Liver (tissue), 9 donors: ENCODE measurements around the gene FBXO34. TPM values are rescaled to one million over a fixed set of nuclear protein-coding genes. Genes with fewer than 3 reads are reported as not detected.

Experiments used
- DNase-seq: peaks from one replicate; pipeline ENCODE4 v3.0.0-alpha.2; 2017; ENCODE audit warnings: low spot score
- H3K27ac ChIP-seq, 2 donors: one replicate each; pipeline ENCODE4 v1.7.0; 2013; ENCODE audit warnings: inconsistent platforms in 2 of 2, low read length in 2 of 2, control low read depth in 1 of 2, low read depth in 1 of 2, mild to moderate bottlenecking in 1 of 2
- H3K27me3 ChIP-seq, 4 donors: one replicate each; pipeline versions ENCODE4 v1.6.1 to v1.7.0; 2013; ENCODE audit warnings: low read length in 3 of 4, inconsistent platforms in 1 of 4, mild to moderate bottlenecking in 1 of 4, moderate library complexity in 1 of 4; ENCODE audit not compliant: control insufficient read depth in 4 of 4, insufficient read depth in 4 of 4
- H3K36me3 ChIP-seq, 4 donors: one replicate each; pipeline versions ENCODE4 v1.6.1 to v1.7.0; 2013; ENCODE audit warnings: low read length in 3 of 4, mild to moderate bottlenecking in 3 of 4, low read depth in 1 of 4, moderate library complexity in 1 of 4; ENCODE audit not compliant: control insufficient read depth in 4 of 4, insufficient read depth in 3 of 4
- H3K4me1 ChIP-seq, 4 donors: one replicate each; pipeline versions ENCODE4 v1.6.1 to v1.7.0; 2013; ENCODE audit warnings: low read length in 3 of 4, mild to moderate bottlenecking in 3 of 4, moderate library complexity in 1 of 4; ENCODE audit not compliant: control insufficient read depth in 4 of 4, insufficient read depth in 4 of 4
- H3K4me3 ChIP-seq, 3 donors: one replicate each; pipeline versions ENCODE4 v1.6.1 to v1.7.0; 2013; ENCODE audit warnings: low read length in 3 of 3, control low read depth in 1 of 3, low read depth in 1 of 3, mild to moderate bottlenecking in 1 of 3
- H3K9ac ChIP-seq, 2 donors: one replicate each; pipeline ENCODE4 v1.7.0; 2013; ENCODE audit warnings: low read length in 2 of 2, mild to moderate bottlenecking in 2 of 2, moderate library complexity in 2 of 2, control low read depth in 1 of 2, low read depth in 1 of 2
- H3K9me3 ChIP-seq, 4 donors: one replicate each; pipeline versions ENCODE4 v1.6.1 to v1.7.0; 2013; ENCODE audit warnings: low read length in 3 of 4; ENCODE audit not compliant: control insufficient read depth in 4 of 4
- EGR1 ChIP-seq, 2 donors: IDR thresholded peaks; 2 replicates each; pipeline ENCODE4 v1.6.1; 2016 to 2018; ENCODE audit warnings: antibody characterized with exemption in 2 of 2, low read depth in 2 of 2
- FOXA1 ChIP-seq: IDR thresholded peaks from 2 replicates; pipeline ENCODE4 v1.6.1; 2016; ENCODE audit warnings: antibody characterized with exemption
- FOXA2 ChIP-seq: IDR thresholded peaks from 2 replicates; pipeline ENCODE4 v1.6.1; 2016; ENCODE audit warnings: antibody characterized with exemption
- GABPA ChIP-seq, 2 donors: IDR thresholded peaks in 1 of 2; conservative IDR thresholded peaks in 1 of 2; 2 replicates each; pipeline ENCODE4 v1.6.1; 2016; ENCODE audit warnings: antibody characterized with exemption in 2 of 2, mild to moderate bottlenecking in 1 of 2, moderate library complexity in 1 of 2
- HNF4A ChIP-seq, 2 donors: conservative IDR thresholded peaks; 2 replicates each; pipeline ENCODE4 v1.6.1; 2016; ENCODE audit warnings: antibody characterized with exemption in 2 of 2, mild to moderate bottlenecking in 2 of 2
- HNF4G ChIP-seq: IDR thresholded peaks from 2 replicates; pipeline ENCODE4 v1.6.1; 2016; ENCODE audit warnings: antibody characterized with exemption
- JUND ChIP-seq, 2 donors: IDR thresholded peaks; 2 replicates each; pipeline ENCODE4 v1.6.1; 2016; ENCODE audit warnings: antibody characterized with exemption in 2 of 2
- NR2F2 ChIP-seq: IDR thresholded peaks from 2 replicates; pipeline ENCODE4 v1.6.1; 2016; ENCODE audit warnings: antibody characterized with exemption
- RAD21 ChIP-seq, 2 donors: IDR thresholded peaks; 2 replicates each; pipeline ENCODE4 v1.6.1; 2016; ENCODE audit warnings: antibody characterized with exemption in 2 of 2, mild to moderate bottlenecking in 2 of 2
- RXRA ChIP-seq, 2 donors: IDR thresholded peaks; 2 replicates each; pipeline ENCODE4 v1.6.1; 2017 to 2018; ENCODE audit warnings: antibody characterized with exemption in 2 of 2, mild to moderate bottlenecking in 1 of 2
- SP1 ChIP-seq: IDR thresholded peaks from 2 replicates; pipeline ENCODE4 v1.6.1; 2018; ENCODE audit warnings: antibody characterized with exemption, mild to moderate bottlenecking
- TAF1 ChIP-seq: conservative IDR thresholded peaks from 2 replicates; pipeline ENCODE4 v1.6.1; 2016; ENCODE audit warnings: antibody characterized with exemption, mild to moderate bottlenecking
- YY1 ChIP-seq: IDR thresholded peaks from 2 replicates; pipeline ENCODE4 v1.6.1; 2016; ENCODE audit warnings: antibody characterized with exemption, mild to moderate bottlenecking
- WGBS: extraction: QIAGEN DNeasy Blood & Tissue Kit; methylation state at CpG from one replicate; pipeline ENCODE4 v1.1.7; 2013; 5-methylcytosine and 5-hydroxymethylcytosine counted together
- polyA plus RNA-seq, 2 donors: library from polyadenylated mRNA; stranded (reverse) in 1 of 2; unstranded in 1 of 2; fragments of 200-250 nt in 1 of 2; fragments of >200 nt in 1 of 2; fragmentation: Nextera tagmentation in 1 of 2; extraction: Ambion mirVana in 1 of 2; gene quantifications; one replicate each; pipeline versions ENCODE4 v1.2.1 to v1.2.3, GENCODE V29; 2013 to 2015
- total RNA-seq, 2 donors: library from RNA; depleted of rRNA; stranded (reverse); fragments of >200 nt; gene quantifications; one replicate each; pipeline ENCODE4 v1.2.3, GENCODE V29; 2014
- TF ChIP-seq, protein P1 (sequence below): IDR thresholded peaks from 2 replicates; pipeline ENCODE4 v1.6.1; 2016; ENCODE audit warnings: antibody characterized with exemption
- TF ChIP-seq, protein P2 (sequence below): IDR thresholded peaks from 2 replicates; pipeline ENCODE4 v1.6.1; 2016; ENCODE audit warnings: antibody characterized with exemption
- TF ChIP-seq, protein P3 (sequence below): IDR thresholded peaks from 2 replicates; pipeline ENCODE4 v1.6.1; 2016; ENCODE audit warnings: antibody characterized with exemption
- TF ChIP-seq, protein P4 (sequence below): IDR thresholded peaks from 2 replicates; pipeline ENCODE4 v1.6.1; 2016; ENCODE audit warnings: antibody characterized with exemption, mild to moderate bottlenecking
- donor health status: healthy.
- donor health status: healthy.
- donor health status: healthy.
- donor health status: healthy.
- donor health status: healthy.

Gene FBXO34
- total and polyA plus RNA-seq, 4 donors: 4.2 to 25.8 (median 10.1) TPM

GRCh38 chr14:55253276-55253675, 17.9 kb upstream of the FBXO34 start:
- no peaks in the 10 kb centered on the region for H3K4me1 ChIP-seq
- no peak overlapping the region for H3K9ac ChIP-seq
- peaks cover 0 to 7% (median 0%) of the 10 kb centered on the region in 4 donors for H3K27me3 ChIP-seq
- 90% methylated on average over 5 of the region's 5 CpGs for WGBS
- no peak overlapping the region for H3K4me3 ChIP-seq
- no peak overlapping the region for H3K27ac ChIP-seq
- no peak for DNase-seq
- TF ChIP-seq RAD21 (IDR thresholded peaks at IDR 0.05) (no peak), HNF4G (no peak), GABPA (IDR thresholded peaks at IDR 0.05 in 1 of 2, conservative IDR thresholded peaks at IDR 0.05 in 1 of 2) (no peak), EGR1 (IDR thresholded peaks at IDR 0.05; ENCODE audit: low read depth in 2 of 2) (no peak), RXRA (IDR thresholded peaks at IDR 0.05) (no peak), NR2F2 (no peak), JUND (IDR thresholded peaks at IDR 0.05) (no peak), FOXA1 (no peak), HNF4A (conservative IDR thresholded peaks at IDR 0.05) (no peak), TAF1 (no peak), SP1 (no peak), FOXA2 (no peak), YY1 (no peak)
- TF ChIP-seq, protein P1, sequence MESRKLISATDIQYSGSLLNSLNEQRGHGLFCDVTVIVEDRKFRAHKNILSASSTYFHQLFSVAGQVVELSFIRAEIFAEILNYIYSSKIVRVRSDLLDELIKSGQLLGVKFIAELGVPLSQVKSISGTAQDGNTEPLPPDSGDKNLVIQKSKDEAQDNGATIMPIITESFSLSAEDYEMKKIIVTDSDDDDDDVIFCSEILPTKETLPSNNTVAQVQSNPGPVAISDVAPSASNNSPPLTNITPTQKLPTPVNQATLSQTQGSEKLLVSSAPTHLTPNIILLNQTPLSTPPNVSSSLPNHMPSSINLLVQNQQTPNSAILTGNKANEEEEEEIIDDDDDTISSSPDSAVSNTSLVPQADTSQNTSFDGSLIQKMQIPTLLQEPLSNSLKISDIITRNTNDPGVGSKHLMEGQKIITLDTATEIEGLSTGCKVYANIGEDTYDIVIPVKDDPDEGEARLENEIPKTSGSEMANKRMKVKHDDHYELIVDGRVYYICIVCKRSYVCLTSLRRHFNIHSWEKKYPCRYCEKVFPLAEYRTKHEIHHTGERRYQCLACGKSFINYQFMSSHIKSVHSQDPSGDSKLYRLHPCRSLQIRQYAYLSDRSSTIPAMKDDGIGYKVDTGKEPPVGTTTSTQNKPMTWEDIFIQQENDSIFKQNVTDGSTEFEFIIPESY: no peak
- TF ChIP-seq, protein P2, sequence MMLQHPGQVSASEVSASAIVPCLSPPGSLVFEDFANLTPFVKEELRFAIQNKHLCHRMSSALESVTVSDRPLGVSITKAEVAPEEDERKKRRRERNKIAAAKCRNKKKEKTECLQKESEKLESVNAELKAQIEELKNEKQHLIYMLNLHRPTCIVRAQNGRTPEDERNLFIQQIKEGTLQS: no peak
- TF ChIP-seq, protein P3, sequence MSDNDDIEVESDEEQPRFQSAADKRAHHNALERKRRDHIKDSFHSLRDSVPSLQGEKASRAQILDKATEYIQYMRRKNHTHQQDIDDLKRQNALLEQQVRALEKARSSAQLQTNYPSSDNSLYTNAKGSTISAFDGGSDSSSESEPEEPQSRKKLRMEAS: no peak
- H3K36me3 ChIP-seq: no peaks in the 10 kb centered on the region
- no peaks in the 10 kb centered on the region for H3K9me3 ChIP-seq

- WGBS: 83% methylated on average over 1 of the region's 1 CpG
Observed at GRCh38 chr14:55254581-55254980, 16.6 kb upstream of the FBXO34 start.

More at GRCh38 chr14:55254581-55254980, 16.6 kb upstream of the FBXO34 start:
- no peak for DNase-seq
- no peak overlapping the region for H3K9ac ChIP-seq
- H3K9me3 ChIP-seq: no peaks in the 10 kb centered on the region
- no peak overlapping the region for H3K27ac ChIP-seq
- no peaks in the 10 kb centered on the region for H3K36me3 ChIP-seq
- no peak for TF ChIP-seq JUND (IDR thresholded peaks at IDR 0.05)
- TF ChIP-seq RXRA (IDR thresholded peaks at IDR 0.05): no peak
- TF ChIP-seq SP1: no peak
- TF ChIP-seq, protein P3: no peak
- no peak for TF ChIP-seq FOXA2
- TF ChIP-seq TAF1: no peak
- TF ChIP-seq, protein P2: no peak
- TF ChIP-seq RAD21 (IDR thresholded peaks at IDR 0.05): no peak
- TF ChIP-seq YY1: no peak
- no peak for TF ChIP-seq HNF4A (conservative IDR thresholded peaks at IDR 0.05)
- no peak for TF ChIP-seq FOXA1
- no peak for TF ChIP-seq HNF4G
- TF ChIP-seq, protein P4, sequence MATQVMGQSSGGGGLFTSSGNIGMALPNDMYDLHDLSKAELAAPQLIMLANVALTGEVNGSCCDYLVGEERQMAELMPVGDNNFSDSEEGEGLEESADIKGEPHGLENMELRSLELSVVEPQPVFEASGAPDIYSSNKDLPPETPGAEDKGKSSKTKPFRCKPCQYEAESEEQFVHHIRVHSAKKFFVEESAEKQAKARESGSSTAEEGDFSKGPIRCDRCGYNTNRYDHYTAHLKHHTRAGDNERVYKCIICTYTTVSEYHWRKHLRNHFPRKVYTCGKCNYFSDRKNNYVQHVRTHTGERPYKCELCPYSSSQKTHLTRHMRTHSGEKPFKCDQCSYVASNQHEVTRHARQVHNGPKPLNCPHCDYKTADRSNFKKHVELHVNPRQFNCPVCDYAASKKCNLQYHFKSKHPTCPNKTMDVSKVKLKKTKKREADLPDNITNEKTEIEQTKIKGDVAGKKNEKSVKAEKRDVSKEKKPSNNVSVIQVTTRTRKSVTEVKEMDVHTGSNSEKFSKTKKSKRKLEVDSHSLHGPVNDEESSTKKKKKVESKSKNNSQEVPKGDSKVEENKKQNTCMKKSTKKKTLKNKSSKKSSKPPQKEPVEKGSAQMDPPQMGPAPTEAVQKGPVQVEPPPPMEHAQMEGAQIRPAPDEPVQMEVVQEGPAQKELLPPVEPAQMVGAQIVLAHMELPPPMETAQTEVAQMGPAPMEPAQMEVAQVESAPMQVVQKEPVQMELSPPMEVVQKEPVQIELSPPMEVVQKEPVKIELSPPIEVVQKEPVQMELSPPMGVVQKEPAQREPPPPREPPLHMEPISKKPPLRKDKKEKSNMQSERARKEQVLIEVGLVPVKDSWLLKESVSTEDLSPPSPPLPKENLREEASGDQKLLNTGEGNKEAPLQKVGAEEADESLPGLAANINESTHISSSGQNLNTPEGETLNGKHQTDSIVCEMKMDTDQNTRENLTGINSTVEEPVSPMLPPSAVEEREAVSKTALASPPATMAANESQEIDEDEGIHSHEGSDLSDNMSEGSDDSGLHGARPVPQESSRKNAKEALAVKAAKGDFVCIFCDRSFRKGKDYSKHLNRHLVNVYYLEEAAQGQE: no peak
- H3K4me1 ChIP-seq: no peaks in the 10 kb centered on the region
- H3K27me3 ChIP-seq: peaks cover 0 to 7% (median 0%) of the 10 kb centered on the region in 4 donors
- H3K4me3 ChIP-seq: no peak overlapping the region
